H9 (cell line): ENCODE data around the gene ANKK1. TPM values are rescaled to one million over a fixed set of nuclear protein-coding genes. Genes with fewer than 3 reads are reported as not detected.

Source experiments
- DNase-seq: peaks from one replicate; pipeline ENCODE4 v3.0.0-alpha.2; 2017
- H2AFZ ChIP-seq: one replicate; pipeline ENCODE4 v1.6.1; 2013; ENCODE audit warnings: mild to moderate bottlenecking, low read length, control low read depth, moderate library complexity
- H2AK5ac ChIP-seq: 2 replicates; pipeline ENCODE4 v1.6.1; 2013; ENCODE audit warnings: low read length, control low read depth, mixed read lengths; ENCODE audit not compliant: insufficient read length
- H2BK120ac ChIP-seq: one replicate; pipeline ENCODE4 v1.6.1; 2013; ENCODE audit warnings: low read depth, mild to moderate bottlenecking, low read length, control low read depth, inconsistent platforms; ENCODE audit not compliant: poor library complexity, severe bottlenecking
- H2BK12ac ChIP-seq: 2 replicates; pipeline ENCODE4 v1.6.1; 2013; ENCODE audit warnings: low read length, control low read depth, mixed read lengths, low read depth; ENCODE audit not compliant: insufficient read length
- H2BK15ac ChIP-seq: 2 replicates; pipeline ENCODE4 v1.6.1; 2013; ENCODE audit warnings: low read depth, low read length, control low read depth
- H2BK20ac ChIP-seq: one replicate; pipeline ENCODE4 v1.6.1; 2013; ENCODE audit warnings: low read depth, mild to moderate bottlenecking, low read length, control low read depth, inconsistent platforms; ENCODE audit not compliant: poor library complexity, severe bottlenecking
- H2BK5ac ChIP-seq: 2 replicates; pipeline ENCODE4 v1.6.1; 2013; ENCODE audit warnings: low read length, control low read depth, mixed read lengths; ENCODE audit not compliant: insufficient read length
- H3K14ac ChIP-seq: 2 replicates; pipeline ENCODE4 v1.6.1; 2013; ENCODE audit warnings: low read length, control low read depth; ENCODE audit not compliant: insufficient read depth
- H3K18ac ChIP-seq: 2 replicates; pipeline ENCODE4 v1.6.1; 2013; ENCODE audit warnings: low read depth, mild to moderate bottlenecking, mixed read lengths, low read length, control low read depth; ENCODE audit not compliant: insufficient read length
- H3K23ac ChIP-seq: 2 replicates; pipeline ENCODE4 v1.6.1; 2013; ENCODE audit warnings: low read length, control low read depth, mixed read lengths, low read depth; ENCODE audit not compliant: insufficient read length
- H3K23me2 ChIP-seq: 2 replicates; pipeline ENCODE4 v1.6.1; 2013; ENCODE audit warnings: low read depth, mild to moderate bottlenecking, mixed read lengths, low read length, control low read depth; ENCODE audit not compliant: insufficient read length, poor library complexity, severe bottlenecking
- H3K27ac ChIP-seq: 2 replicates; pipeline ENCODE4 v1.5.1; 2013; ENCODE audit warnings: low read length, control low read depth, mixed read lengths, low read depth; ENCODE audit not compliant: insufficient read length
- H3K27me3 ChIP-seq: 2 replicates; pipeline ENCODE4 v1.6.1; 2013; ENCODE audit warnings: low read length, control low read depth, inconsistent platforms; ENCODE audit not compliant: insufficient read depth
- H3K4ac ChIP-seq: 2 replicates; pipeline ENCODE4 v1.6.1; 2013; ENCODE audit warnings: low read depth, mild to moderate bottlenecking, control low read depth, inconsistent platforms, low read length, moderate library complexity
- H3K4me1 ChIP-seq: 2 replicates; pipeline ENCODE4 v1.6.1; 2013; ENCODE audit warnings: low read length, control low read depth, inconsistent platforms; ENCODE audit not compliant: insufficient read depth
- H3K4me2 ChIP-seq: 2 replicates; pipeline ENCODE4 v1.6.1; 2013; ENCODE audit warnings: low read length, control low read depth, mixed read lengths; ENCODE audit not compliant: insufficient read length, insufficient read depth
- H3K56ac ChIP-seq: 2 replicates; pipeline ENCODE4 v1.6.1; 2013; ENCODE audit warnings: low read depth, mild to moderate bottlenecking, mixed read lengths, low read length, control low read depth; ENCODE audit not compliant: insufficient read length
- H3K79me1 ChIP-seq: 2 replicates; pipeline ENCODE4 v1.6.1; 2013; ENCODE audit warnings: low read depth, mild to moderate bottlenecking, moderate library complexity, low read length, control low read depth, inconsistent platforms; ENCODE audit not compliant: insufficient read depth, poor library complexity, severe bottlenecking
- H3K79me2 ChIP-seq: 2 replicates; pipeline ENCODE4 v1.6.1; 2013; ENCODE audit warnings: low read length, control low read depth, inconsistent platforms; ENCODE audit not compliant: insufficient read depth
- H3K9ac ChIP-seq: 2 replicates; pipeline ENCODE4 v1.6.1; 2013; ENCODE audit warnings: low read length, control low read depth, mixed read lengths; ENCODE audit not compliant: insufficient read length; ENCODE audit errors: extremely low read depth
- H3K9me3 ChIP-seq: one replicate; pipeline ENCODE4 v1.6.1; 2013; ENCODE audit warnings: low read depth, low read length, inconsistent platforms; ENCODE audit not compliant: control insufficient read depth
- H3T11ph ChIP-seq: one replicate; pipeline ENCODE4 v1.6.1; 2013; ENCODE audit warnings: mild to moderate bottlenecking, low read length, control low read depth, inconsistent platforms
- H4K20me1 ChIP-seq: one replicate; pipeline ENCODE4 v1.6.1; 2013; ENCODE audit not compliant: control insufficient read depth, insufficient read length, insufficient read depth
- H4K5ac ChIP-seq: 2 replicates; pipeline ENCODE4 v1.6.1; 2013; ENCODE audit warnings: low read depth, mild to moderate bottlenecking, mixed read lengths, low read length, control low read depth; ENCODE audit not compliant: insufficient read length
- H4K8ac ChIP-seq: replicated peaks from 2 replicates; pipeline ENCODE4 v1.6.1; 2013; ENCODE audit warnings: low read length, control low read depth, mixed read lengths, low read depth; ENCODE audit not compliant: insufficient read length
- H4K91ac ChIP-seq: 2 replicates; pipeline ENCODE4 v1.6.1; 2013; ENCODE audit warnings: low read depth, mild to moderate bottlenecking, moderate library complexity, mixed read lengths, low read length, control low read depth; ENCODE audit not compliant: insufficient read length
- H3K27ac Mint-ChIP-seq, 3 experiments: 2 replicates in 2 of 3; 3 replicates in 1 of 3; pipeline ENCODE4 v1.8.0; 2020 to 2021; ENCODE audit warnings: mixed read lengths in 3 of 3, mild to moderate bottlenecking in 1 of 3, moderate library complexity in 1 of 3
- H3K27me3 Mint-ChIP-seq: 2 replicates; pipeline ENCODE4 v1.8.0; 2021; ENCODE audit warnings: low read depth, mild to moderate bottlenecking, moderate library complexity, mixed read lengths
- H3K36me3 Mint-ChIP-seq, 3 experiments: 2 replicates in 2 of 3; 3 replicates in 1 of 3; pipeline ENCODE4 v1.8.0; 2020 to 2021; ENCODE audit warnings: low read depth in 3 of 3, mixed read lengths in 3 of 3; ENCODE audit not compliant: insufficient read depth in 1 of 3
- H3K4me1 Mint-ChIP-seq, 2 experiments: 2 replicates each; pipeline ENCODE4 v1.8.0; 2020; ENCODE audit warnings: mixed read lengths in 2 of 2
- H3K4me3 Mint-ChIP-seq, 2 experiments: 2 replicates in 1 of 2; 3 replicates in 1 of 2; pipeline ENCODE4 v1.8.0; 2020 to 2021; ENCODE audit warnings: mild to moderate bottlenecking in 2 of 2, mixed read lengths in 2 of 2, moderate library complexity in 1 of 2
- H3K9me3 Mint-ChIP-seq, 2 experiments: 2 replicates in 1 of 2; 3 replicates in 1 of 2; pipeline ENCODE4 v1.8.0; 2020; ENCODE audit warnings: mild to moderate bottlenecking in 2 of 2, mixed read lengths in 2 of 2, moderate library complexity in 1 of 2
- WGBS: extraction: QIAGEN DNeasy Blood & Tissue Kit; methylation state at CpG from one replicate; pipeline ENCODE4 v1.1.7; 2013; ENCODE audit warnings: missing lambda C conversion rate, low lambda C conversion rate, mixed read lengths; ENCODE audit not compliant: insufficient read length; ENCODE audit errors: extremely low coverage; 5-methylcytosine and 5-hydroxymethylcytosine counted together
- total RNA-seq: library from RNA; stranded (reverse); gene quantifications from 2 replicates; pipeline ENCODE4 v1.2.1, GENCODE V29; 2021
- TF ChIP-seq, protein P1 (sequence below): fragments of 200-600 bp; sonication (generic); conservative IDR thresholded peaks from 3 replicates; pipeline ENCODE4 v1.8.0; 2021; ENCODE audit warnings: antibody characterized with exemption, mild to moderate bottlenecking

The ANKK1 gene
- total RNA-seq, 1 experiment from 2014 or later, result 0.20 TPM

DNA sequence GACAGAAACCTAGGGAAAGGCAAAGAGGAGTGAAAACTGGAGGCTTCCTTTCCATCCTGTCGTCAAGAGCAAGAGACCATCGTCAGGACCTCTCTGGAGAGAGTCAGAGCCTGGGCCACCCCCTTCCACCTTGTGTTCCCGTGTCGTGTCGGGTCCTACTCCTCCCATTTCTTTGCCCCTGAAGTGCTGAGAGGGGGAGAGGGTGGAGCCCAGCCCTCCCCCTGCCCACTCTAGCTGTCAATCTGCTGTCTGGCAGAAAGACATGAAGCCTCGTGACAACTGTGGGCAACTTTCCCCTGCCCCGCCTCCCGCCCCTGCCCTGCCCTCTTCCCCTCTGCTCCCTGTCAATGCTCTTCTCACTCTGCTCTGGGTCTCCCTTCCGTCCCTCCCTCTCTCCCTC lies 20.6 kb downstream of the ANKK1 start:
- no peak overlapping the region for H4K5ac ChIP-seq
- H3K56ac ChIP-seq, result no peak overlapping the region

More for the DNA sequence above, 20.6 kb downstream of the ANKK1 start:
- Histone ChIP-seq H2BK5ac (no peak overlapping the region), H3K79me2 (no peaks in the 10 kb centered on the region), H3K27ac (no peak overlapping the region), H3K23me2 (no peaks in the 10 kb centered on the region), H3K79me1 (no peaks in the 10 kb centered on the region), H2BK20ac (no peak overlapping the region), H3K4me1 (no peaks in the 10 kb centered on the region), H2AFZ (no peak overlapping the region), H2BK12ac (no peak overlapping the region), H3K9me3 (no peaks in the 10 kb centered on the region), H3K23ac (no peak overlapping the region), H3K18ac (no peak overlapping the region), H3K27me3 (no peaks in the 10 kb centered on the region), H4K20me1 (no peaks in the 10 kb centered on the region), H3K4me2 (no peak overlapping the region), H4K8ac (no peak overlapping the region), H3T11ph (no peak overlapping the region), H2AK5ac (no peak overlapping the region), H2BK15ac (no peak overlapping the region), H3K14ac (no peak overlapping the region), H2BK120ac (no peak overlapping the region), H3K9ac (no peak overlapping the region), H3K4ac (no peak overlapping the region), H4K91ac (no peak overlapping the region)
- peaks cover 10 to 23% of the 10 kb centered on the region in 2 experiments for H3K4me1 Mint-ChIP-seq
- DNase-seq, result no peak
- no peaks in the 10 kb centered on the region for H3K9me3 Mint-ChIP-seq
- WGBS, result no CpG with 5 or more reads among the region's 9 CpGs
- TF ChIP-seq, protein P1, sequence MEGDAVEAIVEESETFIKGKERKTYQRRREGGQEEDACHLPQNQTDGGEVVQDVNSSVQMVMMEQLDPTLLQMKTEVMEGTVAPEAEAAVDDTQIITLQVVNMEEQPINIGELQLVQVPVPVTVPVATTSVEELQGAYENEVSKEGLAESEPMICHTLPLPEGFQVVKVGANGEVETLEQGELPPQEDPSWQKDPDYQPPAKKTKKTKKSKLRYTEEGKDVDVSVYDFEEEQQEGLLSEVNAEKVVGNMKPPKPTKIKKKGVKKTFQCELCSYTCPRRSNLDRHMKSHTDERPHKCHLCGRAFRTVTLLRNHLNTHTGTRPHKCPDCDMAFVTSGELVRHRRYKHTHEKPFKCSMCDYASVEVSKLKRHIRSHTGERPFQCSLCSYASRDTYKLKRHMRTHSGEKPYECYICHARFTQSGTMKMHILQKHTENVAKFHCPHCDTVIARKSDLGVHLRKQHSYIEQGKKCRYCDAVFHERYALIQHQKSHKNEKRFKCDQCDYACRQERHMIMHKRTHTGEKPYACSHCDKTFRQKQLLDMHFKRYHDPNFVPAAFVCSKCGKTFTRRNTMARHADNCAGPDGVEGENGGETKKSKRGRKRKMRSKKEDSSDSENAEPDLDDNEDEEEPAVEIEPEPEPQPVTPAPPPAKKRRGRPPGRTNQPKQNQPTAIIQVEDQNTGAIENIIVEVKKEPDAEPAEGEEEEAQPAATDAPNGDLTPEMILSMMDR, result no peak
- no peak overlapping the region for H3K27ac Mint-ChIP-seq
- no peak overlapping the region for H3K4me3 Mint-ChIP-seq
- H3K36me3 Mint-ChIP-seq, result no peaks in the 10 kb centered on the region
- peaks cover 12% of the 10 kb centered on the region for H3K27me3 Mint-ChIP-seq
